HL-60 (cell line): ENCODE data around the gene NECTIN3.

Experiments used
- CTCF ChIP-seq: IDR thresholded peaks from one replicate; pipeline ENCODE4 v1.5.1; 2011; ENCODE audit warnings: low read length, control low read depth, inconsistent platforms; ENCODE audit not compliant: insufficient read depth
- GABPA ChIP-seq: IDR thresholded peaks from 2 replicates; pipeline ENCODE4 v1.6.1; 2012; ENCODE audit warnings: low read depth
- POLR2AphosphoS5 ChIP-seq: IDR thresholded peaks from 2 replicates; pipeline ENCODE4 v1.6.1; 2012; ENCODE audit warnings: low read depth
- SPI1 ChIP-seq: IDR thresholded peaks from 2 replicates; pipeline ENCODE4 v1.6.1; 2012; ENCODE audit warnings: low read depth, mild to moderate bottlenecking, borderline replicate concordance
- TF ChIP-seq, protein P1 (sequence below): IDR thresholded peaks from 2 replicates; pipeline ENCODE4 v1.6.1; 2012; ENCODE audit warnings: low read depth; ENCODE audit not compliant: insufficient replicate concordance

- TF ChIP-seq, protein P1, sequence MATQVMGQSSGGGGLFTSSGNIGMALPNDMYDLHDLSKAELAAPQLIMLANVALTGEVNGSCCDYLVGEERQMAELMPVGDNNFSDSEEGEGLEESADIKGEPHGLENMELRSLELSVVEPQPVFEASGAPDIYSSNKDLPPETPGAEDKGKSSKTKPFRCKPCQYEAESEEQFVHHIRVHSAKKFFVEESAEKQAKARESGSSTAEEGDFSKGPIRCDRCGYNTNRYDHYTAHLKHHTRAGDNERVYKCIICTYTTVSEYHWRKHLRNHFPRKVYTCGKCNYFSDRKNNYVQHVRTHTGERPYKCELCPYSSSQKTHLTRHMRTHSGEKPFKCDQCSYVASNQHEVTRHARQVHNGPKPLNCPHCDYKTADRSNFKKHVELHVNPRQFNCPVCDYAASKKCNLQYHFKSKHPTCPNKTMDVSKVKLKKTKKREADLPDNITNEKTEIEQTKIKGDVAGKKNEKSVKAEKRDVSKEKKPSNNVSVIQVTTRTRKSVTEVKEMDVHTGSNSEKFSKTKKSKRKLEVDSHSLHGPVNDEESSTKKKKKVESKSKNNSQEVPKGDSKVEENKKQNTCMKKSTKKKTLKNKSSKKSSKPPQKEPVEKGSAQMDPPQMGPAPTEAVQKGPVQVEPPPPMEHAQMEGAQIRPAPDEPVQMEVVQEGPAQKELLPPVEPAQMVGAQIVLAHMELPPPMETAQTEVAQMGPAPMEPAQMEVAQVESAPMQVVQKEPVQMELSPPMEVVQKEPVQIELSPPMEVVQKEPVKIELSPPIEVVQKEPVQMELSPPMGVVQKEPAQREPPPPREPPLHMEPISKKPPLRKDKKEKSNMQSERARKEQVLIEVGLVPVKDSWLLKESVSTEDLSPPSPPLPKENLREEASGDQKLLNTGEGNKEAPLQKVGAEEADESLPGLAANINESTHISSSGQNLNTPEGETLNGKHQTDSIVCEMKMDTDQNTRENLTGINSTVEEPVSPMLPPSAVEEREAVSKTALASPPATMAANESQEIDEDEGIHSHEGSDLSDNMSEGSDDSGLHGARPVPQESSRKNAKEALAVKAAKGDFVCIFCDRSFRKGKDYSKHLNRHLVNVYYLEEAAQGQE: no peak
- TF ChIP-seq CTCF (no peak), SPI1 (no peak), POLR2AphosphoS5 (no peak), GABPA (no peak)
These were observed 93.0 kb downstream of the NECTIN3 start for GRCh38 chr3:111164621-111165020.
